Testis (tissue), 3 donors: ENCODE data around the gene MRPL28. TPM values are rescaled to one million over a fixed set of nuclear protein-coding genes. Genes with fewer than 3 reads are reported as not detected.

ENCODE experiments used
- DNase-seq: peaks from one replicate; pipeline ENCODE4 v3.0.0-alpha.2; 2019
- H3K27ac ChIP-seq, 2 donors: fragments of 200-600 bp; sonication (generic); one replicate each; pipeline ENCODE4 v1.5.1; 2019
- H3K27me3 ChIP-seq: fragments of 200-600 bp; sonication (generic); one replicate; pipeline ENCODE4 v1.5.1; 2019
- H3K36me3 ChIP-seq: fragments of 200-600 bp; sonication (generic); one replicate; pipeline ENCODE4 v1.5.1; 2017; ENCODE audit warnings: low read depth; ENCODE audit errors: missing control alignments
- H3K4me1 ChIP-seq: fragments of 200-600 bp; sonication (generic); one replicate; pipeline ENCODE4 v1.5.1; 2019
- H3K4me3 ChIP-seq, 2 donors: fragments of 200-600 bp; sonication (generic); one replicate each; pipeline ENCODE4 v1.5.1; 2017 to 2019
- H3K9me3 ChIP-seq: fragments of 200-600 bp; sonication (generic); one replicate; pipeline ENCODE4 v1.5.1; 2017
- POLR2A ChIP-seq: fragments of 450-650 bp; IDR thresholded peaks from one replicate; pipeline ENCODE4 v1.6.1; 2017; ENCODE audit warnings: antibody characterized with exemption, mild to moderate bottlenecking, moderate library complexity
- WGBS, 2 donors: methylation state at CpG; one replicate each; pipeline ENCODE4 v1.1.5; 2018; 5-methylcytosine and 5-hydroxymethylcytosine counted together
- intact Hi-C: fragments of 100-400 bp; cut with DNase I; formaldehyde crosslinking; loops from one replicate; pipeline ENCODE4 v1.15.1; 2023; ENCODE audit warnings: low total_unique reads
- polyA plus RNA-seq: library from polyadenylated mRNA; stranded (reverse); fragments of 350-450 nt; fragmentation: Illumina TruSeq; extraction: RNeasy Lipid Tissue Mini Kit (QIAGEN cat#74804); gene quantifications from one replicate; pipeline ENCODE4 v1.2.3, GENCODE V29; 2014; ENCODE audit warnings: low read depth, low replicate concordance; ENCODE audit not compliant: insufficient read depth
- total RNA-seq, 2 donors: library from RNA; depleted of rRNA; stranded (reverse); fragments of >200 nt; gene quantifications; one replicate each; pipeline ENCODE4 v1.2.3, GENCODE V29; 2016
- TF ChIP-seq, protein P1 (sequence below), 3 experiments: fragments of 450-650 bp in 2 of 3; fragments of 200-600 bp in 1 of 3; sonication (generic) in 1 of 3; IDR thresholded peaks; one replicate each; pipeline ENCODE4 v1.5.1; 2016 to 2019; ENCODE audit warnings: antibody characterized with exemption in 3 of 3, mild to moderate bottlenecking in 2 of 3, moderate library complexity in 1 of 3

The MRPL28 gene
- total and polyA plus RNA-seq, 3 donors from 2014 or later, result 108 to 161 (median 119) TPM

DNA sequence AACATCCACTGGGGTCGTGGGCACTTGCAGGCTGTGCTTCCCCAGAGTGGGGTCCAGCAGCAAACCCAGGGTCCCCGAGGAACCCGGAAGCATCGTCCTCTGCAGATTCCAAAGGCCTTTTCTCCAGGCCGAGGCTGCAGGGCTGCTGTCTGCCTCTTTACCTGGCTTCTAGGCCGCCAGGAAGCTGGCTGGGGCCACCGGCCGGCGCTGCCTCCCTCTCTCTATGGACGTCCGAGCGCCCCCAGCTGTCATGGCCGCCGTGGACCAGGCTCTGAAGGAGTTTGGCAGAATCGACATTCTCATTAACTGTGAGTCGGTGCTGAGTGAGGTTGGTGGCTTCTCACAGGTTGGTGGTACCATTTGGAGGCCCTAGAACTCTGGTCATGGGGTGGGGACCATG lies 36.9 kb upstream of the MRPL28 start:
- no peak for DNase-seq
- no peak overlapping the region for H3K27ac ChIP-seq
- TF ChIP-seq, protein P1, sequence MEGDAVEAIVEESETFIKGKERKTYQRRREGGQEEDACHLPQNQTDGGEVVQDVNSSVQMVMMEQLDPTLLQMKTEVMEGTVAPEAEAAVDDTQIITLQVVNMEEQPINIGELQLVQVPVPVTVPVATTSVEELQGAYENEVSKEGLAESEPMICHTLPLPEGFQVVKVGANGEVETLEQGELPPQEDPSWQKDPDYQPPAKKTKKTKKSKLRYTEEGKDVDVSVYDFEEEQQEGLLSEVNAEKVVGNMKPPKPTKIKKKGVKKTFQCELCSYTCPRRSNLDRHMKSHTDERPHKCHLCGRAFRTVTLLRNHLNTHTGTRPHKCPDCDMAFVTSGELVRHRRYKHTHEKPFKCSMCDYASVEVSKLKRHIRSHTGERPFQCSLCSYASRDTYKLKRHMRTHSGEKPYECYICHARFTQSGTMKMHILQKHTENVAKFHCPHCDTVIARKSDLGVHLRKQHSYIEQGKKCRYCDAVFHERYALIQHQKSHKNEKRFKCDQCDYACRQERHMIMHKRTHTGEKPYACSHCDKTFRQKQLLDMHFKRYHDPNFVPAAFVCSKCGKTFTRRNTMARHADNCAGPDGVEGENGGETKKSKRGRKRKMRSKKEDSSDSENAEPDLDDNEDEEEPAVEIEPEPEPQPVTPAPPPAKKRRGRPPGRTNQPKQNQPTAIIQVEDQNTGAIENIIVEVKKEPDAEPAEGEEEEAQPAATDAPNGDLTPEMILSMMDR (IDR thresholded peaks at IDR 0.05), result no peak
- TF ChIP-seq POLR2A, result no peak
- 89 to 93% methylated on average over 2 to 16 of the region's 16 CpGs for WGBS, 2 donors
- H3K36me3 ChIP-seq, result no peaks in the 10 kb centered on the region
- H3K27me3 ChIP-seq, result no peaks in the 10 kb centered on the region
- intact Hi-C loops, result no loop called here
- peaks cover 16% of the 10 kb centered on the region for H3K4me1 ChIP-seq
- H3K4me3 ChIP-seq, result no peak overlapping the region
- no peaks in the 10 kb centered on the region for H3K9me3 ChIP-seq

GRCh38 chr16:405548-406506 lies 35.5 kb upstream of the MRPL28 start:
- Histone ChIP-seq H3K9me3 (no peaks in the 10 kb centered on the region), H3K4me1 (peaks cover 7% of the 10 kb centered on the region), H3K4me3 (no peak overlapping the region), H3K36me3 (no peaks in the 10 kb centered on the region), H3K27ac (no peak overlapping the region), H3K27me3 (no peaks in the 10 kb centered on the region)
- TF ChIP-seq, protein P1 (IDR thresholded peaks at IDR 0.05), result no peak
- TF ChIP-seq POLR2A, result no peak
- no peak for DNase-seq
- intact Hi-C loops, result no loop called here
- WGBS, 2 donors, result 89 to 92% methylated on average over 19 to 27 of the region's 27 CpGs

- H3K4me1 ChIP-seq, result peaks cover 10% of the 10 kb centered on the region
- H3K4me3 ChIP-seq, result no peak overlapping the region
- no peaks in the 10 kb centered on the region for H3K36me3 ChIP-seq
- no peaks in the 10 kb centered on the region for H3K9me3 ChIP-seq
- TF ChIP-seq POLR2A, result no peak
- TF ChIP-seq, protein P1 (IDR thresholded peaks at IDR 0.05), result no peak
- intact Hi-C loops, result no loop called here
- no peak overlapping the region for H3K27ac ChIP-seq
- H3K27me3 ChIP-seq, result no peaks in the 10 kb centered on the region
- no peak for DNase-seq
- WGBS, 2 donors, result 90% methylated on average over 7 to 12 of the region's 12 CpGs
Observed at GRCh38 chr16:404971-405486, 34.7 kb upstream of the MRPL28 start.

DNA sequence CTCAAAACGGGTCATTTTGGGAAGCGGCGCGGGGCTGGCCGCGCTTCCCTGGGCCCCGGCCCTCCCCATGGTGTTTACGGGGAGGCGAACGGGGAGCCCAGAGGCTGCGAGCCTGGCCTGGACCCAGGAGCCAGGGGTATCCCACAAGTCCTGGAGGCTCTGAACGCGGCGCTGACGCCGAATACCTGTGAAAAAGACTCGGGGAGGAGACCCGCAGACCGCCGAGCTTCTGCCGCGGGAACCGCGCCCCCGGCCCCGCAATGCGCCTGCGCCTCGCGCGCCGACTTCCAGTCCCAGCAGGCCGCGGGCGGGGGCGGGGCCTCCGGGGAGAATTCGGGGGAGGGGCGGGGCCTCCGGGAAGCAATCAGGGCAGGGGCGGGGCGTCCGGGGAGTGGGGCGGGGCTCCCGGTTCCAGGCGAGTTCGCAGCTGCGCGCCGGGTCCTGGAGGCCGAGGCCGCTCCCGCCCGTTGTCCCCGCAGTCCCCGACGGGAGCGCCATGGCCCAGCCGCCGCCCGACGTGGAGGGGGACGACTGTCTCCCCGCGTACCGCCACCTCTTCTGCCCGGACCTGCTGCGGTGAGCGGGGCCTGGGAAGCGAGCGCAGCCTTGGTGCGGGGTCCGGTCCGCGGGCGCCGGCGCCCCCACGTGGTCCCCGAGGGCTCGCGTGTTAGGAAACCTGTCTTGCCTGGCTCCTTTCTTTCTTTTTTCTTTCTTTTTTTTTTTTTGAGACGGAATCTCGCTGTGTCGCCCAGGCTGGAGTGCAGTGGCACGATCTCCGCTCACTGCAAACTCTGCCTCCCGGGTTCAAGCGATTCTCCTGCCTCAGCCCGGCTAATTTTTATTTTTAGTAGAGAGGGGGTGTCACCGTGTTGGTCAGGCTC lies 31.4 kb upstream of the MRPL28 start, which contains the start of gene DECR2:
TSS of gene DECR2 (plus strand) at position 418 of the 881 bp plus-strand sequence. CDS start at position 497, 79 bp downstream.
- Histone ChIP-seq H3K27me3 (no peaks in the 10 kb centered on the region), H3K9me3 (no peaks in the 10 kb centered on the region), H3K36me3 (no peaks in the 10 kb centered on the region), H3K4me3 (peak within 1 kb of the TSS; percentile 84 to 93), H3K4me1 (peaks cover 14% of the 10 kb centered on the region), H3K27ac (peak within 1 kb of the TSS; percentile 90 to 91)
- intact Hi-C loops, result no loop called here
- DNase-seq, result peak; percentile 97
- WGBS, 2 donors, result 0% methylated on average over 31 to 86 of the region's 91 CpGs
- TF ChIP-seq, protein P1 (IDR thresholded peaks at IDR 0.05), result peak in 2 of 3 experiments; percentile 38 to 40
- peak; percentile 81 for TF ChIP-seq POLR2A
